Skin epidermis (tissue), 12 donors: ENCODE data around the gene PLIN5.

Experiments
- H3K27ac ChIP-seq, 21 experiments: fragments of 200-600 bp; sonication (generic) in 11 of 21; one replicate each; pipeline ENCODE4 v1.5.0; 2020; ENCODE audit warnings: mild to moderate bottlenecking in 3 of 21, inconsistent platforms in 2 of 21, moderate library complexity in 2 of 21
- H3K4me3 ChIP-seq, 7 experiments: fragments of 200-600 bp; sonication (generic) in 2 of 7; one replicate each; pipeline ENCODE4 v1.5.0; 2020; ENCODE audit warnings: inconsistent platforms in 2 of 7, mild to moderate bottlenecking in 2 of 7, moderate library complexity in 1 of 7

The PLIN5 gene

GRCh38 chr19:4496304-4496703 lies 38.7 kb downstream of the PLIN5 start:
- H3K27ac ChIP-seq, result no peak overlapping the region
- no peak overlapping the region for H3K4me3 ChIP-seq

GRCh38 chr19:4495471-4495870 lies 39.6 kb downstream of the PLIN5 start:
- H3K27ac ChIP-seq, result no peak overlapping the region
- H3K4me3 ChIP-seq, result no peak overlapping the region

GRCh38 chr19:4494691-4495064 lies 40.3 kb downstream of the PLIN5 start:
- Histone ChIP-seq H3K27ac (no peak overlapping the region), H3K4me3 (no peak overlapping the region)

GRCh38 chr19:4493929-4494690 lies 40.9 kb downstream of the PLIN5 start:
- H3K27ac ChIP-seq, result no peak overlapping the region
- H3K4me3 ChIP-seq, result no peak overlapping the region

GRCh38 chr19:4493104-4493928 lies 41.7 kb downstream of the PLIN5 start:
- H3K27ac ChIP-seq, result no peak overlapping the region
- no peak overlapping the region for H3K4me3 ChIP-seq

- no peak overlapping the region for H3K4me3 ChIP-seq
Measured at GRCh38 chr19:4492337-4493103, 42.5 kb downstream of the PLIN5 start.

GRCh38 chr19:4491446-4491845 lies 43.6 kb downstream of the PLIN5 start:
- no peak overlapping the region for H3K27ac ChIP-seq
- H3K4me3 ChIP-seq, result no peak overlapping the region

More at GRCh38 chr19:4492337-4493103, 42.5 kb downstream of the PLIN5 start:
- no peak overlapping the region for H3K27ac ChIP-seq

- no peak overlapping the region for H3K4me3 ChIP-seq
- H3K27ac ChIP-seq, result no peak overlapping the region
Measured at GRCh38 chr19:4488496-4488895, 46.5 kb downstream of the PLIN5 start.

GRCh38 chr19:4487572-4487971 lies 47.5 kb downstream of the PLIN5 start:
- H3K4me3 ChIP-seq, result no peak overlapping the region
- no peak overlapping the region for H3K27ac ChIP-seq

GRCh38 chr19:4483385-4483784 lies 51.6 kb downstream of the PLIN5 start:
- no peak overlapping the region for H3K27ac ChIP-seq
- H3K4me3 ChIP-seq, result no peak overlapping the region

GRCh38 chr19:4482721-4483364 lies 52.2 kb downstream of the PLIN5 start:
- H3K4me3 ChIP-seq, result no peak overlapping the region

GRCh38 chr19:4477034-4477801 lies 57.8 kb downstream of the PLIN5 start:
- Histone ChIP-seq H3K27ac (no peak overlapping the region), H3K4me3 (no peak overlapping the region)

More at GRCh38 chr19:4482721-4483364, 52.2 kb downstream of the PLIN5 start:
- no peak overlapping the region for H3K27ac ChIP-seq

GRCh38 chr19:4474514-4475022 lies 60.5 kb downstream of the PLIN5 start:
- peak overlapping the region in 6 of 21 experiments; percentile 17 to 60 (median 27) for H3K27ac ChIP-seq

GRCh38 chr19:4473763-4474513 lies 61.1 kb downstream of the PLIN5 start:
- H3K27ac ChIP-seq, result peak overlapping the region in 10 of 21 experiments; percentile 14 to 95 (median 33)
- peak overlapping the region in 2 of 7 experiments; percentile 4 to 75 for H3K4me3 ChIP-seq

More at GRCh38 chr19:4474514-4475022, 60.5 kb downstream of the PLIN5 start:
- peak overlapping the region in 2 of 7 experiments; percentile 4 to 75 for H3K4me3 ChIP-seq

- peak overlapping the region; percentile 57 to 99 (median 95) for H3K4me3 ChIP-seq
- H3K27ac ChIP-seq, result peak overlapping the region in 20 of 21 experiments; percentile 9 to 95 (median 81)
Measured at GRCh38 chr19:4473011-4473762, 61.8 kb downstream of the PLIN5 start.
